NB4 (cell line): ENCODE measurements around the gene EIF3D.
A peak's percentile ranks its signal among the peaks of the same experiment; 100 is the strongest.

ENCODE experiments used
- DNase-seq: peaks from one replicate; pipeline ENCODE4 v3.0.0; 2010; ENCODE audit warnings: low read depth
- H3K4me3 ChIP-seq: one replicate; pipeline ENCODE4 v1.5.1; 2011; ENCODE audit warnings: mild to moderate bottlenecking, low read depth, low read length, moderate library complexity
- CTCF ChIP-seq: IDR thresholded peaks from one replicate; pipeline ENCODE4 v1.5.1; 2012; ENCODE audit warnings: low read depth, low read length
- MAX ChIP-seq: IDR thresholded peaks from 2 replicates; pipeline ENCODE4 v1.6.1; 2011; ENCODE audit warnings: low read depth, low read length
- MYC ChIP-seq: IDR thresholded peaks from 2 replicates; pipeline ENCODE4 v1.6.1; 2011; ENCODE audit warnings: low read depth, low read length
- POLR2A ChIP-seq: IDR thresholded peaks from 2 replicates; pipeline ENCODE4 v1.6.1; 2011; ENCODE audit warnings: mild to moderate bottlenecking; ENCODE audit not compliant: insufficient read length; ENCODE audit errors: extremely low read depth

The EIF3D gene

GRCh38 chr22:36469094-36469710 is 59.8 kb downstream of the EIF3D start:
- H3K4me3 ChIP-seq: no peak overlapping the region
- DNase-seq: no peak
- TF ChIP-seq MAX: no peak
- TF ChIP-seq MYC: no peak
- TF ChIP-seq CTCF: no peak
- no peak for TF ChIP-seq POLR2A

DNA sequence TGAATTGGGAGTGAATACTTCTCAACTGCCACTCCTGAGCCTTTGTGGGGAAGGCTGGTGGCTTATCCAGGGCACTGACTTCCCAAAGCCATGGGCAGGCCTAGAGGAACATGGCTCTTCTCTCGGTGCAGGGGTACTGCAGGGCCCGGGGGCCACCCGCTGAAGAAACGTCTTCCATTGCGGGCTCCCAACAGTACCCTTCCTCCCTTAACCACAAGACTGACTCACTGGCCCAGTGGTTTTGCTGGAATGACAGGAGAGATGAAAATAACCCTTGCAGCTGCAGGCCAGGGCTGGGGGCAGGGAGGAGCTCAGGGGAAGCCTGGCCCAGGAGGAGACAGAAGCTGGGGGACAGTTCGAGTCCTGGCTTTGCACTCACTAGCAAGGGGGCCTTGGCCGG is 61.0 kb downstream of the EIF3D start:
- TF ChIP-seq POLR2A (no peak), MAX (peak; percentile 33; the same call in 1 of the 2 replicates), MYC (peak; percentile 38; the same call in 1 of the 2 replicates)
- peak; percentile 98 for DNase-seq
- H3K4me3 ChIP-seq: no peak overlapping the region

GRCh38 chr22:36467042-36467810 is 61.7 kb downstream of the EIF3D start:
- peak; percentile 89 for DNase-seq
- TF ChIP-seq MYC (no peak), POLR2A (no peak), MAX (no peak), CTCF (no peak)
- H3K4me3 ChIP-seq: no peak overlapping the region

GRCh38 chr22:36466258-36466657 is 62.7 kb downstream of the EIF3D start:
- no peak overlapping the region for H3K4me3 ChIP-seq
- TF ChIP-seq POLR2A (no peak), CTCF (no peak), MYC (no peak), MAX (no peak)
- DNase-seq: no peak

DNA sequence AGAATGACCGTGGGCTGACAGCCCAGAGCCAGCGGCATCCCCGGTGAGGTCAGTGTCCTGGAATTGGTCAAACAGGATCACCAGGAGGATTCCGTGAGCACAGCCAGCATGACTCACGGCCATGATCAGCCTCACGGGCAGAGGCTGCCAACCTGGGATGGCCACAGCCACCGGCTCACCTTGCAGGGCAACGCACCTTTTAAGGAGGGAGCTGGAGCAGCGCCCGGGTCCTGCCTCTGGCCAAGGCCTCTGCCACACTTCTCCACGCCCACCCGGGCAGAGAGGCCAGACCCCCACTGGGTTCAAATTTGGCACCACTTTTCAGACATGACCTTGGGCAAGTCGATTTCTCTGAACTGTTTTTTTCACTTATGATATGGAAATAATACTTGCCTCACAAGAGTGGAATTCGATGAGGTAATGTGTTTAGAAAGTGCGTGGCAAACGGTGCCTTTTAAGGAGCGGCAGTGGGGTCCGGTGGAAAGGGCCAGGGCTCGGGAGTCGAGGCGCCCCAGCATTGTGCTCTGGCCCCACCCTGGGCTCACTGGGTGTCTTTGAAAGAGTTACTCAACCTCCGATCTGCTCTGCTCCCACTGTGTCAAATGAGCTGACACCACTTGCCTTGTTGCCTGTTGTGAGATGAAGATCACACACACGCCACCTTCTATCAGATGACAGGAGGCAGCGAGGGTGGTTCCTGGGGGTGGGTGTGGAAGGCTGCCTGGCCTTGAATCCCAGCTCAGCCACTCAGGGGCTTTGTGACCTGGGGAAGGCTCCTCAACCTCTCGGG is 63.5 kb downstream of the EIF3D start:
- peak; percentile 42 for DNase-seq
- H3K4me3 ChIP-seq: no peak overlapping the region
- TF ChIP-seq MAX: no peak
- TF ChIP-seq CTCF: no peak
- no peak for TF ChIP-seq MYC
- TF ChIP-seq POLR2A: no peak

DNA sequence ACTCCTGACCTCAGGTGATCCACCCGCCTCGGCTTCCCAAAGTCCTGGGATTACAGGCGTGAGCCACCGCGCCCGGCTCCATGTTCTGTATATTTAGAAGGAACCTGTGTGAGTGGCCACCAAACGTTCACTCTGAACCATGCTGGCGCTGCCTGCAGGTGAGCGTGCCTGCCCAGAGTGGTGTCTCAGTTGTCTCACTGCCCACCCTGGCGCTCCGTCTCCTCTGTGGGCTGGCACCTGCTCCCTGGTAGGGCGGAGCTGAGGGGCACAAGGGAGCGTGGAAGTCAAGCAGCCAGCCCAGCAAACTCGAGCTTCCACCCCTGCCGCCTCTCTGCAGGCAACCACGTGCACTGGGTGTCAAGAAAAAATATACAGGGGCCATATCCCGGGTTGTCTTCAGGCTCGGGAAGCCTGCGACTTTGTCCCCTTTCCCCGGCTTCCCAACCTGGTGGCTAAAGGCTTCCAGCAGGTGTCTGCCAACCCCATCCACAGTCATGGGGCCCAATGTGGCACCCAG is 64.2 kb downstream of the EIF3D start:
- DNase-seq: no peak
- H3K4me3 ChIP-seq: no peak overlapping the region
- TF ChIP-seq MYC (no peak), MAX (no peak), POLR2A (no peak), CTCF (no peak)
